Measurements from ENCODE around the gene TNFRSF9.
"Not testable (repeated sequence)": the region's sequence is repeated elsewhere in the genome, so short reads cannot be mapped to it uniquely, and the experiment has no call there.

TNFRSF9 gene

DNA sequence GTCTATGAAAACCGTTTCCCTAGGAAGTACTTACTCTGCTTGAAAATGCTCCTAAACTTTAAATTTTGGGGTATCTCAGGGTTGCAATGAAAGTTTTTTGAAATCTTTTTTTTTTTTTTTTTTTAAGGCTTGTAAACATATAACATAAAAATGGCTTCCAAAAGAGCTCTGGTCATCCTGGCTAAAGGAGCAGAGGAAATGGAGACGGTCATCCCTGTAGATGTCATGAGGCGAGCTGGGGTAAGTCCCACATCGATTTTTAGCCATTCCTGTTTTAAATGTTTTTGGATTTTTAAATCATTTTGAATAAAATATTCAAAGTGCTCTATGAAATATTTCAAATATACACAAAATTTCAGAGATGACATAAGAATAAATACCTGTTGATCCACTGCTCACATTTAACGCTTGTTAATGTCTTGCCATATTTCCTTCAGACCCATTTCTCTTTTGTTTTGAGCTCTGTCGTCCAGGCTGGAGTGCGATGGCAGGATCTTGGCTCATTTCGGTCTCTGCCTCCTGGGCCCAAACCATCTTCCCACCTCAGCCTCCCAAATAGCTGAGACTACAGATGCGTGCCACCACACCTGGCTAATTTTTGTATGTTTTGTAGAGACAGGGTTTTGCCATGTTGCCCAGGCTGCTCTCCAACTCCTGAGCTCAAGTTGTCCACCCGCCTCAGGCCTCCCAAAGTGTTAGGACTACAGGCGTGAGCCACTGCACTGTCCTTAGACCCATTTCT lies 22.2 kb upstream of the TNFRSF9 start:
- no peak for DNase-seq
- intact Hi-C loops (cut with DNase I), result loop anchor here (10.0 kb wide), 1 partner anchor 62 kb away; the partner anchor contains the start of gene ERRFI1

GRCh38 chr1:7962014-7962335 lies 21.3 kb upstream of the TNFRSF9 start:
- intact Hi-C loops (cut with DNase I), result loop anchor here (10.0 kb wide), 1 partner anchor 63 kb away; the partner anchor contains the start of gene ERRFI1
- no peak for DNase-seq

- DNase-seq, result peak; percentile 98 to 100 (median 100)
- intact Hi-C loops (cut with DNase I), result loop anchor here (10.0 kb wide), 1 partner anchor 63 kb away; the partner anchor contains the start of gene ERRFI1
These were observed 20.8 kb upstream of the TNFRSF9 start, which contains the start of gene PARK7 for GRCh38 chr1:7961216-7962013. Gene PARK7, plus strand, starts transcription at chr1:7961711. Its CDS starts 1,075 bp downstream, at chr1:7962786.

GRCh38 chr1:7960867-7961215 lies 20.2 kb upstream of the TNFRSF9 start:
- intact Hi-C loops (cut with DNase I), result loop anchor here (10.0 kb wide), 1 partner anchor 64 kb away; the partner anchor contains the start of gene ERRFI1
- no peak for DNase-seq

DNA sequence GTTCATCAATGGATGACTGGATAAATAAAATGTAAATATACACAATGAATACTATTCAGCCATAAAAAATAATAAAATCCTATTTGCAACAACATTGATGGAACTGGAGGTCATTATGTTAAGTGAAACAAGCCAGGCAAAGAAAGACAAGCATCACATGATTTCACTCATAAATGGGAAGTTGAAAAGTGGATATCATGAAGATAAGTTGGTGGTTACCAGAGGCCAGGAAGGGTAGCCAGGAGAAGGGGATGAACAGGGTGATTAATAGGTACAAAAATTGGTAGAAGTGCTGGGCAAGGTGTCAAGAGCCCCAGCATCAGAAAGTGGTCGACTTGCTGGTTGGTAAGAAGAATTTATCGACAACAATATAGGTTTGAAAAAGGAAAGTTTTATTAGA lies 19.5 kb upstream of the TNFRSF9 start:
- intact Hi-C loops (cut with DNase I), result loop anchor here (10.0 kb wide), 1 partner anchor 65 kb away; the partner anchor contains the start of gene ERRFI1
- no peak for DNase-seq

GRCh38 chr1:7956218-7957032 lies 15.8 kb upstream of the TNFRSF9 start:
- no peak for DNase-seq
- intact Hi-C loops (cut with DNase I), result no loop called here

- intact Hi-C loops (cut with DNase I), result no loop called here
- DNase-seq, result no peak
These were observed 14.0 kb upstream of the TNFRSF9 start for GRCh38 chr1:7954683-7955082.

- intact Hi-C loops (cut with DNase I), result no loop called here
- DNase-seq, result peak; percentile 96 to 99 (median 98)
These were observed 13.4 kb upstream of the TNFRSF9 start for GRCh38 chr1:7953850-7954609.

GRCh38 chr1:7952791-7953190 lies 12.2 kb upstream of the TNFRSF9 start:
- intact Hi-C loops (cut with DNase I); DNase-seq: not testable (repeated sequence)

DNA sequence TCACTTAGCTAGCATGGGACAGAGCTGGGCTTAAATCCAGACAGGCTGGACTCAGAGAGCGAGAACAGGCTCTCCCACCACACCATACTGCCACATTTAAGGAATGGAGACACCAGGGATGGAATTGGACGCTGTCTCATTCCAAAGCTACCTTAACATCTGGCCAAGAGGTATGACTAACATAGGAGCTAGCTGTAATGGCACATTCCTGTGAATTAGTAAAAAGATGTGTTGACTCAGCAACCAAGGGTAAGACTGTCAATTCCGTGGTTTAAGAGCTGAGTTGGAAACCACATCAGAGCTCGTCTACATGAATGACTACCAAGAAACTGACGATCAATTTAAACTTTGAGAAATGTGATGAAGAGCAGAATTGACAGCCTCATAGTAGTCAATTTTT lies 8.3 kb upstream of the TNFRSF9 start:
- no peak for DNase-seq
- intact Hi-C loops (cut with DNase I), result no loop called here

- no peak for DNase-seq
- intact Hi-C loops (cut with DNase I), result no loop called here
These were observed 2.6 kb upstream of the TNFRSF9 start for GRCh38 chr1:7943251-7943650.

GRCh38 chr1:7942214-7942921 lies 1.7 kb upstream of the TNFRSF9 start:
- intact Hi-C loops (cut with DNase I), result no loop called here
- DNase-seq, result peak; percentile 16 to 83 (median 62)

GRCh38 chr1:7941437-7941793 lies 776 bp upstream of the TNFRSF9 start:
- intact Hi-C loops (cut with DNase I), result no loop called here
- no peak for DNase-seq

GRCh38 chr1:7940034-7940433 lies 605 bp downstream of the TNFRSF9 start:
- no peak for DNase-seq
- intact Hi-C loops (cut with DNase I), result no loop called here

DNA sequence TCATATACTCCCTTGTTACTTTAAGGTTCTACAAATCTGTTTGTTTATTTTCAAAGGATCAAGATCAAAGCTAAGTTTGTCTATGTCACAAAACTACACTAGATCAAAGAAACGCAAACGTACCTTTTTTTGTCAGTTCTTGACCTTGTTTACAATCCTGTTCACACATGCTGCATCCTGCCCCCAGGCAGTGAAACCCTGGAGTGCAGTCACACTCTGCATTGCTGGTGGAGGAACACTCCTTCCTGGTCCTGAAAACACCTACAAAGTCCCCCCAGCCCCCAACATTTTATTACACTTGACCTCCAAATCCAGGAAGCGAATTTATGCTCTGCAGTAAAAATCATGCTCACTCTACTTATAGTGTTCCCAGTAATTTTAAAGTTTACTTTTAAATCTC lies 2.6 kb downstream of the TNFRSF9 start:
- intact Hi-C loops (cut with DNase I), result no loop called here
- no peak for DNase-seq

GRCh38 chr1:7932524-7933138 lies 8.0 kb downstream of the TNFRSF9 start:
- intact Hi-C loops (cut with DNase I), result no loop called here
- no peak for DNase-seq

DNA sequence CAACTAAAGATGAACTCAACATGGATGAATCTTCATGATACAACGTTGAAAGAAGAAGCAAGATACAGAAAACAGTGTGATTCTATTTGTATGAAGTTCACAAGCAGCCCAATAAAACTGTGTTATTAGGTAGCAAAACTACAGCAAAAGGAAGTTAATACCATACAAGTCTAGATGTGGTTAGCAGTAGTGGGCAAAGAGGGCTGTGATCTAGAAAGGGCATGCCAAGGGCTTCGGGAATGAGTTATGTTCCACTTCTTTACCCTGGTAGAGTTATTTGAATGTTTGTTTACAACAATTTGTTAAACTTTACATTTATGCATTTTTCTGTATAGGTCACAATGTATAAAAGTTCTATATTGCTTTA lies 9.2 kb downstream of the TNFRSF9 start:
- intact Hi-C loops (cut with DNase I), result no loop called here
- DNase-seq, result no peak
